Fibroblast of pulmonary artery (primary cell): ENCODE results near the gene SLC34A1.

Source experiments
- DNase-seq: peaks from one replicate; pipeline ENCODE4 v3.0.0-alpha.2; 2010; ENCODE audit warnings: low read depth
- H3K4me3 ChIP-seq: replicated peaks from 2 replicates; pipeline ENCODE4 v1.5.1; 2011; ENCODE audit warnings: low read depth, mild to moderate bottlenecking, control low read depth, low read length, moderate library complexity
- CTCF ChIP-seq: IDR thresholded peaks from 2 replicates; pipeline ENCODE4 v1.5.1; 2011; ENCODE audit warnings: mild to moderate bottlenecking, control low read depth, low read length, inconsistent platforms; ENCODE audit errors: missing control alignments

The SLC34A1 gene

GRCh38 chr5:177384134-177384533 lies at the start of gene SLC34A1:
Gene SLC34A1, plus strand, starts transcription at chr5:177384434. Its CDS starts 1,308 bp downstream, at chr5:177385742.
- no peak within 1 kb of the TSS for H3K4me3 ChIP-seq
- DNase-seq: no peak
- no peak for TF ChIP-seq CTCF

DNA sequence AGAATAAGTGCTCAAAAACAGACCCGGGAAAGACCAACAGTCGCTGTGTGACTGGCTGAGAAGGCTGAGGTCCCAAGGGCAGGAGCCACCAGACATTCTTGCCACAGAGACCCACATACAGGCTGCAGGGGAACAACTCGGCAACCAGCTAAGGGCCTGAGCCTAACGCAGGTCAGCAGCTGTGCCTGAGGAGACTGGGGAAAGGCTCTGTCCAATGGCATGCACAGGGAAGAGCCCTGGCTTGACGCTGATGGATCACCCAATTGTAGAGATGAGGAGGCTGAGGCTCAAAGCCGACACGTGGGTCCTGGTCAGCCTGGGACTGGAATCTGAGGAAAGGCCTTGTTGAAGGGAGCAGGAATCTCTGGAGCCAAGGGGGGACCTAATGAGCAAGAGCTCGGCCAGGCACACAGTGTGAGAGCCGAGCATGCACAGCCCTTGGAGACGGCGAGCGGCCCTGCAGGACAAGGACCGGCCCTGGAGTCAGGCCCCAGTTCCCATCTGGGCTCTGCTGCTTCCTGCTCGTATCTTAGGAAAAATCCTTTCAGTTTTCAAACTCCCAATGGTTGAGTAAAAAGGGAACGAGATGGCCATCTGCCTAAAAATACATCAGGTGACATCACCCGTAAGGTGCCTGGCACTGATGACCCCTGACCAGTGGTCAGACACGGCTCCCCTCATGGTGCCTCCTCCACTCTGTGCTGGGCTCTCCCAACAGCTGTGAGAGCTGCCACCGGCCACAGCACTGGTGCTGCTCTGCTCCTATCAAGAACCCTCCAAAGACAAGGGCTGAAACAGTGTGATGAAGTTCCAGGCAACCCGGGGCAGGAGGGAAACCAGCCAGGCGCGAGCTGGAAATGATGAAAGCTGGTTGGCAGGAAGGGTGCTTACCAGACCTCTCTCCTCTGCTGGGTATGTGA lies 49.2 kb upstream of the SLC34A1 start:
- no peak for TF ChIP-seq CTCF
- H3K4me3 ChIP-seq: no peak overlapping the region
- DNase-seq: no peak

- TF ChIP-seq CTCF: no peak
- H3K4me3 ChIP-seq: no peak overlapping the region
- DNase-seq: no peak
Observed at GRCh38 chr5:177335701-177336065, 48.6 kb upstream of the SLC34A1 start.

- peak; percentile 15 for DNase-seq
- H3K4me3 ChIP-seq: no peak overlapping the region
- peak; percentile 23 for TF ChIP-seq CTCF
Observed at GRCh38 chr5:177336112-177336511, 48.1 kb upstream of the SLC34A1 start.

DNA sequence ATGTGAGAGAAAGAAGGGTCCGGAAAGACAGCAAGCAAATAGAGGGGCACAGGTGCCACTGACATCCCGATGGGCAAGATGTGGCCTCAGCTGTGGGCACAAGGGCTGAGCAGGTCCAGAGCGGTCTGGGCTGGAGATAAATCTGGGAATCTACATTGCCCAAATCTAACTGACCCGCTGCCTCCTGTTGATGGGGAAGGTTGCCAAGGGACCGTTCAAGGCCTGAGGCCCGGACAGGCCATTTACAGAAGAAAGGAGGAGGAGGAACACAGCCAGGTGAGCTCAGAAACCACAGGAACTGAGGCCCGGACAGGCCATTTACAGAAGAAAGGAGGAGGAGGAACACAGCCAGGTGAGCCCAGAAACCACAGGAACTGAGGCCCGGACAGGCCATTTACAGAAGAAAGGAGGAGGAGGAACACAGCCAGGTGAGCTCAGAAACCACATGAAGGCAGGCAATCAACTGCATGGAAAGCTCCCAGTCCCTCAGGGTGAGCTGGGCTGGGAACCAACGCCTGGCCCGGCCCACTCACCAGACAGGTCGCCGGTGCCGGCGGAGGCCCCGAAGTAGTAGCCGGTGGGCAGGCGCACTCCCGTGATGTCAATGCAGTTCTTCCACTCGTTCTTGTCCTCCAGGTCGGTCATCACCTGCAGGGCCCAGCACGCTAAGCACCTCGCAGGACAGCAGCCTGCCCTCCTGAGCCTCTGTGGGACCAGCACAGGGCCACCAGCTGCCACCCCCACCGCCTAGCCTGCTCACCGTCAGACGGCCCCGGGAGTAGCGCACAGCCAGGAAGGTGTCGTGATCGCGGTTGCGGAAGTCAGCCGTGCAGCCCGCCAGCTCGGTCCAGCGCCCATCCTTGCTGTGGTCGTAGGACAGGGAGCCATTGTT lies 47.4 kb upstream of the SLC34A1 start:
- no peak overlapping the region for H3K4me3 ChIP-seq
- no peak for TF ChIP-seq CTCF
- DNase-seq: no peak

GRCh38 chr5:177338251-177339106 lies 45.8 kb upstream of the SLC34A1 start:
- no peak for TF ChIP-seq CTCF
- no peak for DNase-seq
- no peak overlapping the region for H3K4me3 ChIP-seq
